GM12801 (cell line): Measurements from ENCODE around the gene STXBP1.

ENCODE experiments used
- CTCF ChIP-seq: IDR thresholded peaks from one replicate; pipeline ENCODE4 v1.5.1; 2011; ENCODE audit warnings: control low read depth; ENCODE audit not compliant: insufficient read length; ENCODE audit errors: extremely low read depth

STXBP1 gene

GRCh38 chr9:127572961-127573721 is 38.9 kb upstream of the STXBP1 start:
- no peak for TF ChIP-seq CTCF

- TF ChIP-seq CTCF, result no peak
Observed at GRCh38 chr9:127574072-127574993, 37.7 kb upstream of the STXBP1 start.

- TF ChIP-seq CTCF, result no peak
Observed at GRCh38 chr9:127575875-127576778, 36.0 kb upstream of the STXBP1 start.

GRCh38 chr9:127578627-127578951 is 33.5 kb upstream of the STXBP1 start:
- TF ChIP-seq CTCF, result no peak

- TF ChIP-seq CTCF, result no peak
Observed at GRCh38 chr9:127578952-127579853, 32.9 kb upstream of the STXBP1 start.

GRCh38 chr9:127580366-127580765 is 31.7 kb upstream of the STXBP1 start:
- no peak for TF ChIP-seq CTCF
